GM12873 (cell line): ENCODE data around the gene GPX8.

Experiments
- CTCF ChIP-seq: IDR thresholded peaks from 2 replicates; pipeline ENCODE4 v1.5.1; 2012; ENCODE audit warnings: low read depth, mild to moderate bottlenecking, moderate library complexity, low read length, control low read depth; ENCODE audit not compliant: insufficient read depth; ENCODE audit errors: missing control alignments

The GPX8 gene

GRCh38 chr5:55173687-55174230 lies 13.8 kb downstream of the GPX8 start:
- no peak for TF ChIP-seq CTCF

GRCh38 chr5:55175781-55176175 lies 15.8 kb downstream of the GPX8 start:
- no peak for TF ChIP-seq CTCF

- TF ChIP-seq CTCF = no peak
Observed at GRCh38 chr5:55176176-55176818, 16.3 kb downstream of the GPX8 start.

- TF ChIP-seq CTCF = no peak
Observed at GRCh38 chr5:55177078-55177477, 17.1 kb downstream of the GPX8 start.

- TF ChIP-seq CTCF = no peak
Observed at GRCh38 chr5:55180016-55180415, 20.0 kb downstream of the GPX8 start.

- TF ChIP-seq CTCF = peak; percentile 21
Observed at GRCh38 chr5:55187370-55187769, 27.4 kb downstream of the GPX8 start.

- TF ChIP-seq CTCF = no peak
Observed at GRCh38 chr5:55188656-55189540, 28.9 kb downstream of the GPX8 start.
